Measurements from ENCODE around the gene ADORA2A.

GRCh38 chr22:24489011-24489410, 61.6 kb downstream of the ADORA2A start:
- TF ChIP-seq CTCF (IDR thresholded peaks at IDR 0.05) (no peak), POLR2A (IDR thresholded peaks at IDR 0.05) (no peak)
